ENCODE results near the gene WWOX.

GRCh38 chr16:79104567-79104966 is 1005.1 kb downstream of the WWOX start:
- TF ChIP-seq SNAI2 (CRISPR knock-in tag; IDR thresholded peaks at IDR 0.05) = no peak
- TF ChIP-seq PATZ1 (CRISPR knock-in tag; IDR thresholded peaks at IDR 0.05; ENCODE audit: borderline replicate concordance) = no peak
- no peak for TF ChIP-seq ARNTL (CRISPR knock-in tag; IDR thresholded peaks at IDR 0.05; ENCODE audit: borderline replicate concordance, low read depth)
- TF ChIP-seq, protein P1, sequence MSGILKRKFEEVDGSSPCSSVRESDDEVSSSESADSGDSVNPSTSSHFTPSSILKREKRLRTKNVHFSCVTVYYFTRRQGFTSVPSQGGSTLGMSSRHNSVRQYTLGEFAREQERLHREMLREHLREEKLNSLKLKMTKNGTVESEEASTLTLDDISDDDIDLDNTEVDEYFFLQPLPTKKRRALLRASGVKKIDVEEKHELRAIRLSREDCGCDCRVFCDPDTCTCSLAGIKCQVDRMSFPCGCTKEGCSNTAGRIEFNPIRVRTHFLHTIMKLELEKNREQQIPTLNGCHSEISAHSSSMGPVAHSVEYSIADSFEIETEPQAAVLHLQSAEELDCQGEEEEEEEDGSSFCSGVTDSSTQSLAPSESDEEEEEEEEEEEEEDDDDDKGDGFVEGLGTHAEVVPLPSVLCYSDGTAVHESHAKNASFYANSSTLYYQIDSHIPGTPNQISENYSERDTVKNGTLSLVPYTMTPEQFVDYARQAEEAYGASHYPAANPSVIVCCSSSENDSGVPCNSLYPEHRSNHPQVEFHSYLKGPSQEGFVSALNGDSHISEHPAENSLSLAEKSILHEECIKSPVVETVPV (CRISPR knock-in tag; IDR thresholded peaks at IDR 0.05) = no peak
- TF ChIP-seq, protein P2, sequence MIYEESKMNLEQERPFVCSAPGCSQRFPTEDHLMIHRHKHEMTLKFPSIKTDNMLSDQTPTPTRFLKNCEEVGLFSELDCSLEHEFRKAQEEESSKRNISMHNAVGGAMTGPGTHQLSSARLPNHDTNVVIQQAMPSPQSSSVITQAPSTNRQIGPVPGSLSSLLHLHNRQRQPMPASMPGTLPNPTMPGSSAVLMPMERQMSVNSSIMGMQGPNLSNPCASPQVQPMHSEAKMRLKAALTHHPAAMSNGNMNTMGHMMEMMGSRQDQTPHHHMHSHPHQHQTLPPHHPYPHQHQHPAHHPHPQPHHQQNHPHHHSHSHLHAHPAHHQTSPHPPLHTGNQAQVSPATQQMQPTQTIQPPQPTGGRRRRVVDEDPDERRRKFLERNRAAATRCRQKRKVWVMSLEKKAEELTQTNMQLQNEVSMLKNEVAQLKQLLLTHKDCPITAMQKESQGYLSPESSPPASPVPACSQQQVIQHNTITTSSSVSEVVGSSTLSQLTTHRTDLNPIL (CRISPR knock-in tag; IDR thresholded peaks at IDR 0.05; ENCODE audit: low read depth) = no peak
- no peak for TF ChIP-seq ZNF565 (CRISPR knock-in tag; conservative IDR thresholded peaks at IDR 0.05; ENCODE audit: low read depth)

All from SK-N-SH treated with all-trans-retinoic acid at 6 μM for 48 hours (cell line).